Ectodermal cell (in vitro differentiated cells): ENCODE measurements around the gene GNGT2.

Experiments
- H3K27ac ChIP-seq: 2 replicates; pipeline ENCODE4 v1.7.0; 2013; ENCODE audit warnings: mild to moderate bottlenecking, low read depth, low read length; ENCODE audit not compliant: insufficient read depth, poor library complexity, severe bottlenecking
- H3K27me3 ChIP-seq: 2 replicates; pipeline ENCODE4 v1.7.0; 2013; ENCODE audit warnings: mild to moderate bottlenecking, low read length; ENCODE audit not compliant: insufficient read depth, control insufficient read depth, poor library complexity, severe bottlenecking
- H3K36me3 ChIP-seq: one replicate; pipeline ENCODE4 v1.7.0; 2013; ENCODE audit warnings: low read length; ENCODE audit not compliant: control insufficient read depth, insufficient read depth
- H3K4me1 ChIP-seq: one replicate; pipeline ENCODE4 v1.7.0; 2013; ENCODE audit warnings: low read length; ENCODE audit not compliant: control insufficient read depth, insufficient read depth
- H3K4me3 ChIP-seq: 2 replicates; pipeline ENCODE4 v1.7.0; 2013; ENCODE audit warnings: low read depth, low read length, control low read depth; ENCODE audit not compliant: insufficient read depth
- H3K9me3 ChIP-seq: 2 replicates; pipeline ENCODE4 v1.7.0; 2013; ENCODE audit warnings: mild to moderate bottlenecking, low read length, moderate library complexity; ENCODE audit not compliant: control insufficient read depth
- WGBS, 2 experiments: methylation state at CpG; one replicate each; pipeline ENCODE4 v1.1.7; 2013; ENCODE audit warnings: missing lambda C conversion rate in 2 of 2; 5-methylcytosine and 5-hydroxymethylcytosine counted together

The GNGT2 gene

DNA sequence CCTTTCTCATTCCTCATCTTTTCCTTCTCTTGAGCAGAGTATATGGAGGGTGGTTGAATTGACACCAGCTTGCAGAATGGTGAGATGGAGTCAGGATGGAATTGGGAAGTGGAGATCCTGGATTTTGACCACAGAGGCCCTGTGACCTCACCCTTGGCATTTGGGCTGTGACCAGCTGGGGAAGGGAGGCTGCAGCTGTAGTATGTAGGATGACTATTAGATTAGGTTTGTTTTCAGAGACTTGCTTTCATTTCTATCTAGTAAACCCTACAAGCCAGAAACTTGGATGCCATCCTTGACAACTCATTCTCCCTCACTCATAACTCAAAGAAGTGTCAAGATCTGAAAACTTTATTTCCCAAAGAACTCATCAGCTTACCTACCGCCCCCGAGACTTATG is 5.9 kb downstream of the GNGT2 start:
- Histone ChIP-seq H3K4me3 (no peak overlapping the region), H3K4me1 (no peaks in the 10 kb centered on the region), H3K9me3 (no peaks in the 10 kb centered on the region), H3K36me3 (no peaks in the 10 kb centered on the region), H3K27me3 (no peaks in the 10 kb centered on the region), H3K27ac (no peak overlapping the region)
- 88 to 93% methylated on average over 2 of the region's 2 CpGs for WGBS, 2 experiments

DNA sequence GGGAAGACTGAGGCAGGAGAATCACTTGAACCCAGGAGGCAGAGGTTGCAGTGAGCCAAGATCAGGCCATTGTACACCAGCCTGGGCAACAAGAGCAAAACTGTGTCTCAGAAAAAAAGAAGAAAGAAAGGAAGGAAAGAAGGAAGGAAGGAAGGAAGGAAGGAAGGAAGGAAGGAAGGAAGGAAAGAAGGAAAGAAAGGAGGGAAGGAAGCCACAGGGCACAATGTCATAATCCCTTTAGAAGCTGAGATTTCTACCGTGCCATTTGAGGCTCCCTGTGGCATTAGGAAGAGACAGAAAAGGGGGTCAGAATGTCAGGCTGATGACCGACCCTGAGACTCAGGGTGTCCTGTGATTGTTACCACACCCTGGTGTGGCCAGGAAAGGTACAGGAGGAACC is 6.6 kb downstream of the GNGT2 start:
- Histone ChIP-seq H3K4me3 (no peak overlapping the region), H3K27ac (no peak overlapping the region), H3K9me3 (no peaks in the 10 kb centered on the region), H3K36me3 (no peaks in the 10 kb centered on the region), H3K27me3 (no peaks in the 10 kb centered on the region), H3K4me1 (no peaks in the 10 kb centered on the region)
- WGBS, 2 experiments = 89 to 91% methylated on average over 2 of the region's 2 CpGs

DNA sequence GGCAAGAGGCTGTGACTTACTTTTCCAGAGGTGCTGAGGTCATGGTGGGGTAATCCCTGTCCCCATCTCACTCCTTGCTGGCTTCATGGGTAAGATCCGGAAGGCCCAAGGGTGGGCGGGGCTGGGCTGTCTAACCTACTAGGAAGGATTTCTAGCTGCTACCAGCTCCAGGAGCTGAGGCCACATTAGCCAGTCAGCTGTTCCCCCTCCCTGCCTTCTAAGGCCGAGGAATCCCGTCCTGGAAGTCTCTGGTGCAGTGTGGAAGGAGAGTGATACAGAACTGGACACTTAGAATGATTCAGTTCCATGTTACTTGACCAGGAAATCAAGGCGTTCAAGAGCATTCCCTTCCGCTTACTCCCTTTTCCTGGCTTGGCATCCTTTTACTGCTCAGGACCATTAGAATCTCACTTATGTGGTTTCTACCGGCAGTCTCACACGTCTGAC is 8.9 kb downstream of the GNGT2 start:
- H3K4me3 ChIP-seq = no peak overlapping the region
- H3K9me3 ChIP-seq = no peaks in the 10 kb centered on the region
- 85 to 89% methylated on average over 8 of the region's 8 CpGs for WGBS, 2 experiments
- H3K4me1 ChIP-seq = no peaks in the 10 kb centered on the region
- H3K36me3 ChIP-seq = no peaks in the 10 kb centered on the region
- H3K27ac ChIP-seq = no peak overlapping the region
- no peaks in the 10 kb centered on the region for H3K27me3 ChIP-seq

DNA sequence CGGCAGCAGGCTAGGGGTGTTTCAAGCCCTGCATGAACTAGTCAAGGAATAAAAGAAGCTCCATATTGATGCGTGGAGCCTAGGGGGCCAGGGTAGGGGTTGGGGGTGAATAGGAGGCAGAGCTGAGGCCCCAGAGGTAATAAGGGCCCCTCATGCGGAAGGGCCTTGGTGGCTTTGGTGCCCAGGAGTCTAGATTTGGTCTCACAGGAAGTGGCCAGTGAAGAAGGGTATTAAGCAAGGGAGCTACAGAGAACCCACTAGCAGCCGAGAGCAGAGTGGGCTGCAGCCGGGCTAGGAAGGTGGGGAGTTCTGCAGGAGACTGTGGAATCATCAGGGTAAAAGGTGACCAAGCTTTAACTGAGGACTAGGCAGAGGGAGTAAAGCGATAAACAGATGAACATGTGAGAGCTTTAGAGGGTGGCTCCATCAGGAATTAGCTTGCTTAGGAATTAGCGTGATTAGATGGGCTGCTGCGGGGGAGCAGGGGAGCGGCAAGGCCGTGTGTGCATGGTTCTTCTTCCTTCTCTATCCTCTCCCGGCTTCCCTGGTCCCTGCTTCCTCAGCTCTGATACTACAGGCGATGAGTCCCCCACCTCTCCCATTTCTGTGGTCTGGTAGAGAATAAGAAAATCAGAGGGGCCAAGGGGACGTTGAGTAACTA is 9.8 kb downstream of the GNGT2 start:
- no peak overlapping the region for H3K27ac ChIP-seq
- H3K9me3 ChIP-seq = no peaks in the 10 kb centered on the region
- H3K27me3 ChIP-seq = no peaks in the 10 kb centered on the region
- no peaks in the 10 kb centered on the region for H3K36me3 ChIP-seq
- WGBS, 2 experiments = 90 to 95% methylated on average over 12 to 13 of the region's 13 CpGs
- H3K4me1 ChIP-seq = no peaks in the 10 kb centered on the region
- no peak overlapping the region for H3K4me3 ChIP-seq

DNA sequence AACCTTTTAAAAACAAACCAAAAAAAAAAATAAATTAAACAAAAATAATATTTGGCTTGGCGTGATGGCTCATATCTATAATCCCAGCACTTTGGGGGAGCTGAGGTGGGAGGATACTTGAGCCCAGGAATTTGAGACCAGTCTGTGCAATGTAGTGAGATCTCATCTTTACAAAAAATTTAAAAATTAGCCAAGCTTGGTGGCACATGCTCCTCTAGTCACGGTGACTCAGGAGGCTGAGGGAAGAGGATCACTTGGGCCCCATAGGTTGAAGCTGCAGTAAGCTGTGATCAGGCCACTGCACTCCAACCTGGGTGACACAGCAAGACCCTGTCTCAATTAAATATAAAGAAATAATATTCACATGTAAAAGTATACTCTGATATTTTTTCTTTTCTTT is 12.2 kb downstream of the GNGT2 start:
- WGBS, 2 experiments = 73% methylated on average over 2 of the region's 2 CpGs

DNA sequence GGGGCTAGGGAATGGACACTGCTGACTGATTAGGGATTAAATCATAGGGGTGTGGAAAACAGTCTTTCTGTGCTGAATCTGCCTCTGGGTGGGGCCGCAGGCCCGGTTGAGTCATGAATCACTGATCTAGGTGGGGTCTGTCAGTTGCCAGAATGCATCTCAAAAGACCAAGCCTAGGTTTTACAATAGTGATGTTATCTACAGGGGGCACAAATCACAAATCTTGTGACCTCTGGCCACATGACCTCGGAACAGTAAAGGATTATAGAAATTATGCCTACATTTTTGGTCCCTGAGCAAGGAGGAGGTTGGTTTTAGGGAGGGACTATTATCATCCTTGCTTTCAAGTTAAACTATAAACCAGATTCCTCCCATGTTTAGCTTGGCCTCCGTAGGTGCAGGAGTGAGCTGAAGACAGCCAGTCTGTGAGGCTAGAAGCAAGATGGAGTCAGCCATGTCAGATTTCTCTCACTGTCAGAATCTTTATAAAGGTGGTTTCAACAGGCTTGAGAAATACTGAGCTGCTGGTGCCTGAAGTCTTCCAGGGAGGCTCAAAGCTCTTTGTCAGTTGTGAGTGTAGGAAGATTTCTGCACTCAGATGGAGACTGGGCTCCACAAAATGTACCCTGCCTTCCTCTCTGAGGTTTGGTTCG is 12.9 kb downstream of the GNGT2 start:
- Histone ChIP-seq H3K27ac (no peak overlapping the region), H3K27me3 (no peaks in the 10 kb centered on the region), H3K36me3 (no peaks in the 10 kb centered on the region), H3K4me1 (no peaks in the 10 kb centered on the region), H3K9me3 (no peaks in the 10 kb centered on the region), H3K4me3 (no peak overlapping the region)
- 74 to 80% methylated on average over 5 of the region's 5 CpGs for WGBS, 2 experiments

More for the DNA sequence above, 12.2 kb downstream of the GNGT2 start:
- Histone ChIP-seq H3K27ac (no peak overlapping the region), H3K9me3 (no peaks in the 10 kb centered on the region), H3K27me3 (no peaks in the 10 kb centered on the region), H3K4me1 (no peaks in the 10 kb centered on the region), H3K36me3 (no peaks in the 10 kb centered on the region), H3K4me3 (no peak overlapping the region)

DNA sequence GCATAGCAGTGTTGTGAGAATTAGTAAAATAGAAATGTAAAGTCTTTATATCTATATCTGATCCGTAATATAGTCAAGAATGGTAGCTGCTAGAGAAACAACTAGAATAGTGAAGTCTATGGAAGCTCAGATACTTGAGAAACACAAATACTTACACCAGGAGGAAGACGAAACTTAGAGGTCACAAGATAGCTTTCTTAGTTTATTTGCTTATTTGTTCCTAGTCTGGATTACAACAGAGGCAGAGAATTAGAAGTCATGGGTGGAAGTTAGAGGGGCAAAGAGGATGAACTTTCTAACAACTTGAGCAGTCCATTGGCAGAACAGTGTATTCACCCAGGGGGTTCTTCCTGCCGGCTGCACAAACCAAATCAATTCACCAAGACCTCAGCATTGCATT is 13.9 kb downstream of the GNGT2 start:
- Histone ChIP-seq H3K4me1 (no peaks in the 10 kb centered on the region), H3K9me3 (no peaks in the 10 kb centered on the region)

DNA sequence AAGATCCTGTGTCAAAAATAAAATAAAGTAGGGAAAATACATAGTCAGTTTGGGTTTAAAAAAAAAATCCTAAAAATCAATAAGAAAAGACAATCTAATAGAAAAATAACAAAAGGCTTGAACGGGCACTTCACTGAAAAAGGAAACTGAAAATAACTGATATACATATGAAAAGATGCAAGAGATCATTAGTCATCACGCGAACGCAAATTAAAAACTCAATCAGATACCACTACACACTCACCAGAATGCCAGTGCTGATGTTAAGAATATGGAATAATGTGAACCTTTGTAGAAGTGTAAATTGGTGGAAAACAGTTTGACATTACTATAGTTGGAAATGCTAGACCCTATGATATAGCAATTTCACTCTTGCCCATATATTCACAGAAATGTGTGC is 14.6 kb downstream of the GNGT2 start:
- no peaks in the 10 kb centered on the region for H3K36me3 ChIP-seq
- H3K4me1 ChIP-seq = no peaks in the 10 kb centered on the region
- H3K27me3 ChIP-seq = no peaks in the 10 kb centered on the region
- no peaks in the 10 kb centered on the region for H3K9me3 ChIP-seq
- 95% methylated on average over 4 of the region's 4 CpGs; no CpG with 5 or more reads in 1 of the 2 experiments for WGBS, 2 experiments
- H3K27ac ChIP-seq = no peak overlapping the region
- no peak overlapping the region for H3K4me3 ChIP-seq

More for the DNA sequence above, 13.9 kb downstream of the GNGT2 start:
- no peaks in the 10 kb centered on the region for H3K36me3 ChIP-seq
- no peak overlapping the region for H3K27ac ChIP-seq
- no peaks in the 10 kb centered on the region for H3K27me3 ChIP-seq
- no peak overlapping the region for H3K4me3 ChIP-seq
- 96 to 98% methylated on average over 3 of the region's 3 CpGs for WGBS, 2 experiments

DNA sequence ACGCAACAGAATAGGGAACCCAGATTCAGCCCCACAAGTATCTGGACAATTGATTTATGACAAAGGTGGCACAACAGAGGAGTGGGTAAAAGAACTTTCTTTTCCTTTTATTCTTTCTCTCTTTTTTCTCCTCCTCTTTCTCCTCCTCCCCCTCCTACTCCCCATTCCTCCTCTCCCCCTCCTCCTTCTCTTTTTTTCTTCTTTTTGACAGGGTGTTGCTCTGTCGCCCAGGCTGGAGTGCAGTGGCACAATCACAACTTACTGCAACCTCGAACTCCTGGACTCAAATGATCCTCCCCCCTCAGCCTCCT is 16.1 kb downstream of the GNGT2 start:
- Histone ChIP-seq H3K36me3 (no peaks in the 10 kb centered on the region), H3K27me3 (no peaks in the 10 kb centered on the region), H3K4me1 (no peaks in the 10 kb centered on the region), H3K27ac (no peak overlapping the region), H3K9me3 (no peaks in the 10 kb centered on the region), H3K4me3 (no peak overlapping the region)
- WGBS, 2 experiments = 60 to 72% methylated on average over 3 of the region's 3 CpGs

DNA sequence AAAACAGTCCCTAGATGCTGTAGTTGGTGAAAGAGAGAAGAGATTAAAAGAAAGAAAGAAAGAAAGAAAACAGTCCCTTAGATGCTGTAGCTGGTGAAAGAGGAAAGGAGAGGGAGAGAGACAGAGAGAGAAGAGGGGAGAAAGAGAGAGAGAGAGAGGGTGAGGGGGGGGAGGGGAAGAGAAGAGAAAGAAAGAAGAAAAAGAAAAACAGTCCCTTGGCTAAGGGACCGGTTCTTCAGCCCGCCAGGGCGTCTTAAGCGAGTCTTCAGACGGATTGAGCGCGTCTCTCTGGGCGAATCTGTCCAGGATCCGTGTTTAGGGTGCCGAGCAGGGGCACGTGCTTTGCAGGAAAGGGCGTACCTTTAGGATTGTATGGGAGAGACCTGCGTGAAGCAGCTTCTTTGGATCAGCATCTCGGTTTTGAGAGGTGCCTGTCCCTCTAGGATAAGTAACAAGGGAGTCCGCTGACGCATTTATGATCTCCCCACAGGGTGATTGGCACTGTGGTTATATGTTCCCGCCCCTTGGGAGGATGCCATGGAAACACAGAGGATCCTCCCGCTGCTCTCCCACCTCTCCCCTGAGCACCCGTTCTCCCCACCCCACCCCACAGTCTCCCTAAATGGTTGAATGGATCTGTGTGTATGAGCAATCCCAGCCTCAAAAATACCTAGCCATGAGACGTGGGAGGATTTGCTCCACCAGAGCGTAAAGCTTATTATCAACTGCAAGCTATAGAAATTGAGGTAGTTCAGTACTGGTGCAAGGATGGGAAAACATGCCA is 16.7 kb downstream of the GNGT2 start:
- Histone ChIP-seq H3K36me3 (no peaks in the 10 kb centered on the region), H3K4me1 (no peaks in the 10 kb centered on the region), H3K27ac (peak overlapping the region; percentile 27), H3K4me3 (peak overlapping the region; percentile 90), H3K9me3 (no peaks in the 10 kb centered on the region), H3K27me3 (no peaks in the 10 kb centered on the region)
- WGBS, 2 experiments = 12 to 17% methylated on average over 20 of the region's 21 CpGs
